Caco-2 (cell line): Measurements from ENCODE around the gene PPP1R13L. TPM values are rescaled to one million over a fixed set of nuclear protein-coding genes. Genes with fewer than 3 reads are reported as not detected.

Experiments
- BruUV-seq: library from RNA; stranded (reverse); fragments of 400-500 nt; replicated peaks from 2 replicates; lab custom pipeline; 2021; lab: Mats Ljungman, UMichigan
- CTCF ChIA-PET: fragments of 300-600 bp; sonication (Branson Sonifier 250); formaldehyde crosslinking; loops from one replicate; lab custom pipeline; 2022; ENCODE audit warnings: antibody characterized with exemption; lab: Charles Lee
- POLR2A ChIA-PET: fragments of 300-600 bp; sonication (Branson Sonifier 250); formaldehyde crosslinking; loops from one replicate; lab custom pipeline; 2022; ENCODE audit warnings: antibody characterized with exemption; lab: Charles Lee
- DNase-seq, 2 experiments: peaks; one replicate each; pipeline versions ENCODE4 v3.0.0 to v3.0.0-alpha.2; 2020 to 2022
- H3K27me3 ChIP-seq: replicated peaks from 2 replicates; pipeline ENCODE4 v1.6.0; 2011; ENCODE audit warnings: low read length; ENCODE audit not compliant: control insufficient read depth, insufficient read depth
- H3K36me3 ChIP-seq: 2 replicates; pipeline ENCODE4 v1.5.1; 2011; ENCODE audit warnings: low read length; ENCODE audit not compliant: control insufficient read depth, insufficient read depth
- H3K4me1 ChIP-seq: fragments of 250-450 bp; sonication (Bioruptor Pico); 2 replicates; pipeline ENCODE4 v1.5.1; 2020; ENCODE audit warnings: mild to moderate bottlenecking
- H3K4me3 ChIP-seq: 2 replicates; pipeline ENCODE4 v1.5.1; 2011; ENCODE audit warnings: low read depth, mild to moderate bottlenecking, control low read depth, low read length
- H3K9me3 ChIP-seq: fragments of 250-450 bp; sonication (Bioruptor Pico); 2 replicates; pipeline ENCODE4 v1.5.1; 2020; ENCODE audit warnings: mild to moderate bottlenecking, moderate library complexity
- H3K27ac Mint-ChIP-seq: one replicate; pipeline ENCODE4 v1.8.0; 2022; ENCODE audit warnings: mixed read lengths; ENCODE audit not compliant: unreplicated experiment
- H3K27me3 Mint-ChIP-seq: one replicate; pipeline ENCODE4 v1.8.0; 2022; ENCODE audit warnings: mixed read lengths; ENCODE audit not compliant: insufficient read depth, unreplicated experiment
- H3K36me3 Mint-ChIP-seq: one replicate; pipeline ENCODE4 v1.8.0; 2022; ENCODE audit warnings: mild to moderate bottlenecking, mixed read lengths; ENCODE audit not compliant: insufficient read depth, unreplicated experiment
- H3K4me1 Mint-ChIP-seq: one replicate; pipeline ENCODE4 v1.8.0; 2022; ENCODE audit warnings: low read depth, mixed read lengths; ENCODE audit not compliant: unreplicated experiment
- H3K4me3 Mint-ChIP-seq: one replicate; pipeline ENCODE4 v1.8.0; 2022; ENCODE audit warnings: mild to moderate bottlenecking, moderate library complexity, mixed read lengths; ENCODE audit not compliant: unreplicated experiment
- H3K9me3 Mint-ChIP-seq: one replicate; pipeline ENCODE4 v1.8.0; 2022; ENCODE audit warnings: mixed read lengths; ENCODE audit not compliant: unreplicated experiment
- intact Hi-C: fragments of 100-400 bp; cut with micrococcal nuclease; formaldehyde crosslinking; loops from one replicate; pipeline ENCODE4 v1.10.0; 2022; ENCODE audit not compliant: unreplicated experiment
- total RNA-seq: library from RNA; stranded (reverse); gene quantifications from 2 replicates; pipeline ENCODE4 v1.2.3, GENCODE V29; 2022
- TF ChIP-seq, protein P1 (sequence below), 2 experiments: fragments of 200-600 bp in 1 of 2; IDR thresholded peaks; 1 replicate in 1 of 2; 2 replicates in 1 of 2; pipeline versions ENCODE4 v1.5.1 to v1.8.0; 2011 to 2022; ENCODE audit warnings: antibody characterized with exemption in 1 of 2, control low read depth in 1 of 2, inconsistent platforms in 1 of 2, low read depth in 1 of 2, low read length in 1 of 2, mild to moderate bottlenecking in 1 of 2, moderate library complexity in 1 of 2; ENCODE audit not compliant: insufficient read depth in 1 of 2, severe bottlenecking in 1 of 2, unreplicated experiment in 1 of 2

The PPP1R13L gene
- total RNA-seq, 1 experiment from 2014 or later: 65.8 TPM

DNA sequence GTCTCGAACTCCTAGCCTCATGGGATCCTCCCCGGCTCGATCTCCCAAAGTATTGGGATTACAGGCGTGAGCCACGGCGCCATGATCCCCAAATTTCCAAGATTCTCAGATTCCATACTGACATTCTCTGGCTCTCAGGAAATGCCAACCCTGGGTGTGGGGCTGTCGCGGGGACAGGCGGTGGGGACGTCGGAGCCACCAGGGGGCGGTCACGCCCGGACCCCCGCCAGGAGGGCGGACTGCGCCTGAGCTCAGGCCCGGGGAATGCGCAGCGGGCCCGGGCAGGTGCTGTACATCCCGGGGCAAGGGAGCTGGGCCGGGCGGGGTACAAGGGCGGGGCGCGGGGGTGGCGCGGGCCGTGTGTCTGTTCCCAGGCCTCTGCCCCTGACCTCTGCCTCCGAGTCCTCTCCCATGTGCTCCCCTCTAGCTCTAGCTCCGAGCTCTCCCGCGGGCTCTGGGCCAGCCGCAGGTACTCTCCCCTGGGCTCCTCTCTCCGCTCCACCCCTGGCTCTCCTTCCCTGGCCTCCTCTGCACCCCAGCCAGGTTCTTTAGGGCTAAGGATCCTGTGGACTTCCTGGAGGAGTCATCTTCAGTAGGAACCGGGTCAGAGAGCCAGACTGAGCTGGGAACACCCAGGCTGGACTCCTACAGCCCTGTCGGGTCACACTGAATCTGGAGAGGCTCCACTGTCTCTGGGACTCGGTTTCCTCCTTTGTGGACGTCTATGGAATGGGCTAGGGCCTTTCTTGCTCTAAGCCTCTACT lies 2.4 kb downstream of the PPP1R13L start:
- peaks cover 68% of the 10 kb centered on the region for H3K36me3 Mint-ChIP-seq
- H3K27ac Mint-ChIP-seq: no peak overlapping the region
- peaks cover 13% of the 10 kb centered on the region for H3K4me1 ChIP-seq
- TF ChIP-seq, protein P1, sequence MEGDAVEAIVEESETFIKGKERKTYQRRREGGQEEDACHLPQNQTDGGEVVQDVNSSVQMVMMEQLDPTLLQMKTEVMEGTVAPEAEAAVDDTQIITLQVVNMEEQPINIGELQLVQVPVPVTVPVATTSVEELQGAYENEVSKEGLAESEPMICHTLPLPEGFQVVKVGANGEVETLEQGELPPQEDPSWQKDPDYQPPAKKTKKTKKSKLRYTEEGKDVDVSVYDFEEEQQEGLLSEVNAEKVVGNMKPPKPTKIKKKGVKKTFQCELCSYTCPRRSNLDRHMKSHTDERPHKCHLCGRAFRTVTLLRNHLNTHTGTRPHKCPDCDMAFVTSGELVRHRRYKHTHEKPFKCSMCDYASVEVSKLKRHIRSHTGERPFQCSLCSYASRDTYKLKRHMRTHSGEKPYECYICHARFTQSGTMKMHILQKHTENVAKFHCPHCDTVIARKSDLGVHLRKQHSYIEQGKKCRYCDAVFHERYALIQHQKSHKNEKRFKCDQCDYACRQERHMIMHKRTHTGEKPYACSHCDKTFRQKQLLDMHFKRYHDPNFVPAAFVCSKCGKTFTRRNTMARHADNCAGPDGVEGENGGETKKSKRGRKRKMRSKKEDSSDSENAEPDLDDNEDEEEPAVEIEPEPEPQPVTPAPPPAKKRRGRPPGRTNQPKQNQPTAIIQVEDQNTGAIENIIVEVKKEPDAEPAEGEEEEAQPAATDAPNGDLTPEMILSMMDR (IDR thresholded peaks at IDR 0.05; ENCODE audit: insufficient read depth in 1 of 2, low read depth in 1 of 2, low read length in 1 of 2, severe bottlenecking in 1 of 2, unreplicated experiment in 1 of 2): peak in 1 of 2 experiments; percentile 23
- no peaks in the 10 kb centered on the region for H3K27me3 Mint-ChIP-seq
- intact Hi-C loops: no loop called here
- no peaks in the 10 kb centered on the region for H3K9me3 ChIP-seq
- no TSS peak for BruUV-seq
- H3K4me3 Mint-ChIP-seq: no peak overlapping the region
- no peaks in the 10 kb centered on the region for H3K27me3 ChIP-seq
- H3K4me1 Mint-ChIP-seq: peaks cover 11% of the 10 kb centered on the region
- no peak overlapping the region for H3K4me3 ChIP-seq
- no peaks in the 10 kb centered on the region for H3K9me3 Mint-ChIP-seq
- ChIA-PET POLR2A (interaction anchor here (0.6 kb wide), 1 partner anchor 67 kb away, joined by 3 read pairs; no protein-coding TSS in a partner anchor), CTCF (interaction anchor here (0.6 kb wide), 2 partner anchors 8 to 676 kb away, joined by 3 to 12 read pairs; no protein-coding TSS in a partner anchor)
- H3K36me3 ChIP-seq: no peaks in the 10 kb centered on the region
- DNase-seq: no peak

DNA sequence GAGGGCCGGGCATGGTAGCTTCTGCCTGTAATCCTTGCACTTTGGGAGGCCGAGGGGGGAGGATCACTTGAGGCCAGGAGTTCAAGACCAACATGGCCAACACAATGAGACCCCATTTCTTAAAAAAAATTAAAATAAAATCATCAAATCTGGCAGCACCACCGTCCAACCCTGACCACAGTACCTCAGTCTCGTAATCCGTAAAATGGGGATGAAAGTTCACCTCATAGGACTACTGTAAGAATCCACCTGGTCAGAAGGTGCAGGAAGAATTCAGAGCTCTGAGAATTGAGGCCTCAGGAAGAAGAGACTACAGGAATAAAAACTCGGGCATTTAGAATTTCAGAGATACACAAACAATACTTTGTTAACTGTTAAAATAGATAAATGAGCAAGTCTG lies 3.1 kb downstream of the PPP1R13L start:
- Histone ChIP-seq H3K27me3 (no peaks in the 10 kb centered on the region), H3K4me3 (no peak overlapping the region), H3K36me3 (no peaks in the 10 kb centered on the region), H3K4me1 (peaks cover 13% of the 10 kb centered on the region), H3K9me3 (no peaks in the 10 kb centered on the region)
- Mint-ChIP-seq H3K27ac (no peak overlapping the region), H3K4me1 (peaks cover 11% of the 10 kb centered on the region), H3K36me3 (peaks cover 69% of the 10 kb centered on the region), H3K9me3 (no peaks in the 10 kb centered on the region), H3K27me3 (no peaks in the 10 kb centered on the region), H3K4me3 (no peak overlapping the region)
- no peak for DNase-seq
- TF ChIP-seq, protein P1 (IDR thresholded peaks at IDR 0.05; ENCODE audit: insufficient read depth in 1 of 2, low read depth in 1 of 2, low read length in 1 of 2, severe bottlenecking in 1 of 2, unreplicated experiment in 1 of 2): no peak
- ChIA-PET CTCF (interaction anchor here (0.6 kb wide), 1 partner anchor 676 kb away, joined by 3 read pairs; no protein-coding TSS in a partner anchor), POLR2A (no interaction called here)
- BruUV-seq: no TSS peak
- intact Hi-C loops: no loop called here

DNA sequence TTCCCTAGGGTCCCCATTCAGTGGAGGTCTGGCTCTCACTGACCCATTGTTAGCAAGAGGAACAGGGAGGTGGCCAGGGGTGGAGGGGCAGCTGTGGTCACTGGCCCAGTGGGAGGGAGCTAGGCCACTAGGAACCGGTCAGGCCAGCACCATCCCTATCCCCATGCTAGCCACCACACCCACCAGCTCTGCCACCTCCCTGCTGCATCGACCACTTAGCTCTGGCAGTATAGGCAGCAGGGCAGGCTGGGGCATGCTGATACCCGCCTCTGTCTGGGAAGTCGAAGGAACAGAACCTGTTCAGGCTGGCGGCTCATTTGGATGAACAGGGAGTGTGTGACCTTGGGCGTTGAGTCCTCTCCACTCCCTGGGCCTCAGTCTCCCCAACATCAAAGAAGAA lies 4.7 kb downstream of the PPP1R13L start:
- H3K36me3 ChIP-seq: no peaks in the 10 kb centered on the region

More for the DNA sequence above, 4.7 kb downstream of the PPP1R13L start:
- intact Hi-C loops: no loop called here
- no peak overlapping the region for H3K4me3 Mint-ChIP-seq
- DNase-seq: no peak
- H3K4me3 ChIP-seq: no peak overlapping the region
- no peak overlapping the region for H3K27ac Mint-ChIP-seq
- H3K27me3 Mint-ChIP-seq: no peaks in the 10 kb centered on the region
- no peaks in the 10 kb centered on the region for H3K9me3 Mint-ChIP-seq
- H3K4me1 ChIP-seq: peaks cover 13% of the 10 kb centered on the region
- H3K36me3 Mint-ChIP-seq: peaks cover 66% of the 10 kb centered on the region
- TF ChIP-seq, protein P1 (IDR thresholded peaks at IDR 0.05; ENCODE audit: insufficient read depth in 1 of 2, low read depth in 1 of 2, low read length in 1 of 2, severe bottlenecking in 1 of 2, unreplicated experiment in 1 of 2): no peak
- peaks cover 11% of the 10 kb centered on the region for H3K4me1 Mint-ChIP-seq
- H3K27me3 ChIP-seq: no peaks in the 10 kb centered on the region
- CTCF ChIA-PET: no interaction called here
- POLR2A ChIA-PET: no interaction called here
- H3K9me3 ChIP-seq: no peaks in the 10 kb centered on the region
- BruUV-seq: no TSS peak
